Stimulated activated CD8-positive, alpha-beta memory T cell treated with anti-CD3 and anti-CD28 coated beads, Interleukin-4, amount 100 ng/mL, for 24 hours (primary cell): Measurements from ENCODE around the gene AVEN.

ENCODE experiments used
- DNase-seq: peaks from one replicate; pipeline ENCODE4 v3.0.0-alpha.2; 2020; ENCODE audit warnings: low read depth

Gene AVEN

DNA sequence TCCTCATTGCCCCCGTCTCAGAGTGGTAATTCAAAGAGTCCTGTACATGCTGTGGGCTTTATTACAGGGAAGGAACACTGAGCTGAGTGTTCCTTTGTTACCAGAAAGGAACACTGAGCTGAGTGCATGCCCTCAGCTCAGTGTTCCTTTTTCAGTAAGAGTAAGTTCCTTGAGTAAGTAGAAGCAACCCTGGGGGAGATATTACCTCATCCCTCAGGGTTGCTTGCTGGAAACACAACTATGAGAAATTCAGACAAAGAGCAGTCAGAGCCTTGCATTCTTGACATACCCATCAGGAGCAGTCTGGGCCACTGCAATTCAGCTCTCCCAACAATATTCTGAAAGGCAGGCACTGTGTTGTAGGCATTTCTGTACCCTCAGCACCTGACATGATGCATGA, 53.7 kb downstream of the AVEN start:
- DNase-seq, result no peak

DNA sequence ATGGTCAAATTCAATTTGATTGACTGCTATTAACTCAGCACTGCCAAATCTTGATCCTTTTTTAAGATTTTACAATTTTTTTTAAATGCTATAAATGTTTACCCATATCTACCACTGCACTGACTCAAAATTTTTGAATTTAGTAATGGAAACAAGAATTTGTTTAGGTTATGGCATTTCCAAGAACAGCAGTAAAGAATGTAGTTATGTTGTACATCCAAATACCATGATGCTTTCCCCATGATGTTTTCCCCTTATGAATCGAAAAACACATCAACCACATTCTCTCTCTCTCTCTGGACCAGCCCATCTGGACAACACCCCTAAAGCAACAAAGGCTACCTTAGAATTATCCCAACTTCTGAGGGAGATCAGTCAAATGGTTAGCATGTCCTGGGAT, 56.5 kb downstream of the AVEN start:
- no peak for DNase-seq

DNA sequence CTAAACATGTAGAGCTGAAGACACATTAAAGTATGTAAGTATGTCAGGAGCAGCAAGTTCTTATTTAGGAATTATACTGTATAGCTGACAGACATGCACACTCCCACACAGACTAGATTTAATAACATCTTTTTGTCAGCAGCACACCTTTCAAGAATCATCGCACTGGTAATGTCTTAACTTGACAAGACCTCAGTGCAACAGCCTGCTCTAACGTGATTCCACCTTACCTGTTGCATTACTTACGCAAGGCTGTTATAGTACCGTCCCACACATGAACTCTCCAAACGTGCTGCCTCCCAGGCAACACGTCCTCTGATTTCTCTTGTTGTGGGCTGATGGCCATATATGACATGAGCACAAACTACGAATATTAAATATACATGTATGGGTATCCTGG, 58.8 kb downstream of the AVEN start:
- DNase-seq, result no peak

GRCh38 chr15:33975022-33975565, 63.9 kb downstream of the AVEN start:
- DNase-seq, result no peak

GRCh38 chr15:33971811-33972210, 67.2 kb downstream of the AVEN start:
- DNase-seq, result no peak

DNA sequence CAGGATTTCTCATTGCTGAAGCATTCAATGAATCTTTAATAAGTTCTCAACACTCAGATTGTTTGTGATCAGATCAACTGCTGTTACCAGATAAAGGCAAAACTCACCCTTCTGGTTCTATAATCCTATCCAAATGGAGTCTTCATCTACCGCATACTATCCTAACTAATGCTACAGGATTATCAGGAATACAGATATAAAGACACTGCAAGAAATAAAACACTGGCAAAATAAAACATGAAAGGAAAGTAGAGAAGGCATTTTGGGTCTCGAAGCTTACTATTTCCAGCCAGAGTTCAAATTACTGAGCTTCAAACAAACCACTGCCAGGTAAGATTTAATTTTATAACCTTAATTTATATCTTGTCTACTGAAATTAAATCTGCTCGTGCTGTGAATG, 70.2 kb downstream of the AVEN start:
- no peak for DNase-seq

DNA sequence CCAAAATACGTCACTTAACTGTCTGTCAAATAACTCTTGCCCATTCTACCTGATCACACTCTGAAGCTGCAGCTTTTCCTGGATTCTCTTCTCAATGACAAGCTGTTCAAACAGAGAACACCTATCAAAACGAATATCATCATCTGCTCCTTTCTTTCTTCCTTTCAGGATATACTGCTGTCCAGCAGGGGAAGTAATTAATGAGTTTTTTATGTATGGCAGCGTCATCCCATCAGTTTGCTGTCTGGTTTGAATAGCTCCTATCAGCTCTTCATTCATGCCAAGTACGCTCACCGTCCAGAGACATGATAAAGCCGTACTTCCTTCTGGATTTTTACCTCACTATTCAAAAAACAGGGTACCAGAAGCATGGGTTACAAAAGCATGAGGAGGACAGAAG, 70.8 kb downstream of the AVEN start, which contains the start of gene CHRM5:
CHRM5 (plus strand) TSS at position 274 of the 400 bp plus-strand sequence. CDS start 94,221 bp downstream, outside the sequence.
- DNase-seq, result no peak

- DNase-seq, result no peak
Measured at GRCh38 chr15:33964665-33965040, 74.4 kb downstream of the AVEN start.

GRCh38 chr15:33963831-33964664, 75.0 kb downstream of the AVEN start:
- DNase-seq, result no peak

DNA sequence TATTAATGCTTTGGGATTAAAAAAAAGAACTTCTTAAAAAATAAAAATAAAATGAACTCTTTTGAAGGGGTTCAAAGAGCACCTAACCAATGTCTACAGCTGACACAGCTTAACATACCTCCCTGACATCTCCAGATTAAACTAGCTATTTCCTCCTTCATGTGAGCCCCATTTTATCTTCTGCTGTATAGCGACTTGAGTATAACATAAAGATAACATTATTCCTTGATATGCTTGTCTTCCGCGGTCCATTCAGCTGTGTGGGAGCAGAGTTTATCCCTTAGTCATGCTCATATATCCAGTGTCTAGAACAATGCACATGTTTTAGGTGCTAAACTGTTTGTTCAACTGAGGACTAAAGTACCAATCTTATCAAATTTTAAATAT, 78.5 kb downstream of the AVEN start:
- no peak for DNase-seq

- no peak for DNase-seq
Measured at GRCh38 chr15:33959844-33960548, 79.0 kb downstream of the AVEN start.

GRCh38 chr15:33956397-33956796, 82.6 kb downstream of the AVEN start:
- no peak for DNase-seq

GRCh38 chr15:33955945-33956344, 83.1 kb downstream of the AVEN start:
- no peak for DNase-seq

GRCh38 chr15:33946152-33946551, 92.9 kb downstream of the AVEN start:
- DNase-seq, result no peak

DNA sequence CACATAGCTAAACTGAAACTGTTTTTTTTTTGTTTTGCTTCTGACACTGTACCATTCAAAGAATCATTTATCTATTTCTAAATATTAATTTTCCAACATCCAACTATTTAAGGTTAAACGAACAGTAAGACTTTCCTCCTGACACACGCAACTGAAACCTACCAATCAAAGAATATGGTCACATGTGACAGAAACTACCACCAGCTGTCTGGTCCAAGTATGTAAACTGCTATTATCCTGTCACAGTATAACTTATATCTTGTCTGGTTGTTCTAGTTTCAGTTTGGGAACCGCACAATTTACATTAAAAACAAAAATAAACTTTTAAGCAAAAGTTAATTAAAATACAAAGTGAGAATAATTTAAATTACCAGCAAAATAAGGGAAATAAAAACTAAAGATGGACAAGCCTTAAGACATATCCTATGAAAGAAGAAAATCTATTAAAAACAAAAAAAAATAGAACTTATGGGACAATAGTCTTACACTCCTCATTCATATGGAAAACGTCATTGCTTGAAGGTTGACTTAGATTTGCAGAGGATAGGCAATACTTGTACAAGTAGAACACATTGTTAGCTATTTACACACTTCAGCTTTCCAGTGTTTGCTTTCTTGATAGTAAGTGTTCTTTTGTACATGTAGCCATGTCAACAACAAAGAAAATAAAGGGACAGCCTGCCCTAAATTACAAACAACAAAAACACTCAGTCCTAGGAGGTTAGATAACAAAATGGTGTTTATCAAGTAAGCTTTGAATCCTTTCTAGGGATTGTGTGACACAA, 97.5 kb downstream of the AVEN start:
- no peak for DNase-seq

DNA sequence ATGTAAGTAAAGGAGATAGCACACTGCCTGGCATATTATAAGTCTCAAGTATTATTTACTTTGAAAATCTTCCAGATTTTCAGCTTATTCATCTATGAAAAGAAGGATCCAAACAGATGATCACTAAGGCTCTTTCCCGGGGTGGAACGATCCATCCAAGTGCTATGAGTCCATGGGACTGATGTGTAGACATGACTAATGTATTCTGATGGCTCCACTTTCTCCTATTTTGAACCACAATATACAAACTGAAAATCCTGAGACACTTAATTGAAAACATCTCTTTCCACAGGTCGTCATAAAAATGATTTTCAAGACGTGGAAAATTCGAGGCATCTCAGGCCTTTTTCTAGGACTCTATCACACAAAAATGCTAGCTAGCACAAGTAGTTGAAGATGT, 104.1 kb downstream of the AVEN start:
- no peak for DNase-seq

DNA sequence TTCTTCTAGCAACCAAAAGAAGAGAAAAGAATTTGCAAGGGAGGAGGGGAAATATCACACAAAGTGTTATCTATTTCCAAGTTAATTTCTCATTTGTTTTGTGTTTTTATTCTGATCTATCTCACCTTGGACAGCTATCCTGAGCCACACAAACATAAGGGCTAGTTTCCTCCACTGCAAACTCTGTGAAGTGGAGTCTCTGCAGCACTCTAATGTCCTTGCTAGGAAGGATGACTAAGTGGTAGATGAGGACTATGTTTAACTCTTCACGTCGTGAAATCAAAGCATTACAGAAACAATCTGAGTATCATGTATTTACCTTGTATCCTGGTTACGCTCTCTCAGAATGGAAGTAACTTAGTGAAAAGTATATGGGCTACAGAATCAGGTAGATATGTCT, 104.6 kb downstream of the AVEN start:
- no peak for DNase-seq

GRCh38 chr15:33932734-33933133, 106.3 kb downstream of the AVEN start:
- DNase-seq, result no peak

DNA sequence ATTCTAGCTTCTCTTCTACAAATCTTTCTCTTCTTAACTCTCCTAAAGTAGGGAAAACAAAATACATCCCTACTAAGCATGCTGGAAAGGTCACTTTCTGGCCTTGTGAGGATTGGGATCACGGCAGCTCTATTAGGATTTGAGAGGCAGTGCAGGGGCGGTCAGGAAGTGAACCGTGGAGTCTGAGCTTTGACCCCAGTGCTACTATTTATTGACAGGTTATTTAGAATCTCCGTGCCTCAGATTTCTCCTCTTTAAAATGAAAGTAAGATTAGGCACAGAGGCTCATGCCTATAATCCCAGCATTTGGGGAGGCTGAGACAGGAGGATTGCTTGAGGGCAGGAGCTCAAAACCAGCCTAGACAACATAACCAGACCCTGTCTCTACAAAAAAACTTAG, 112.7 kb downstream of the AVEN start:
- DNase-seq, result no peak

GRCh38 chr15:33923446-33923845, 115.6 kb downstream of the AVEN start:
- DNase-seq, result no peak

- no peak for DNase-seq
Measured at GRCh38 chr15:33915571-33916407, 123.2 kb downstream of the AVEN start.

DNA sequence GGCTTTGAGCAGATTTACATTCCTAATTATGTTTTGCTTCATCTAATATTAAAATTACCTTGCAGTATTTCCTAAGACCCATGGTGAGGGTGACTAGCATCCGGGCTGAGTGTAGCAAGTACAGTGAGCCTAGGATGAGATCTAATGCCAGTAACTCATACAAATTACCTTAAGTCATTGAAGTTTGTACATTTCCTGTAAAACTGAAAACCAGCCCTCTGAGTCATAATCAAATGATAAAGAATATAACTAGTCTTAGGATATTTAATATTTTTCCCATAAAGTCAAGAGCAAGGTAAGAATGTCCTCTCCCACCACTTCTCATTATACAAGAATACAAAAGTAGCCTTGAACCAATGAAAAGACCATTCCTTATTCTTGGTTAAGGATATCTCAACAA, 125.5 kb downstream of the AVEN start:
- no peak for DNase-seq
